GM12874 (cell line): ENCODE measurements around the gene ARMH4.

ENCODE experiments used
- CTCF ChIP-seq: IDR thresholded peaks from 2 replicates; pipeline ENCODE4 v1.5.1; 2011; ENCODE audit warnings: low read depth, mild to moderate bottlenecking, control low read depth, low read length, moderate library complexity; ENCODE audit not compliant: insufficient read depth

ARMH4 gene

DNA sequence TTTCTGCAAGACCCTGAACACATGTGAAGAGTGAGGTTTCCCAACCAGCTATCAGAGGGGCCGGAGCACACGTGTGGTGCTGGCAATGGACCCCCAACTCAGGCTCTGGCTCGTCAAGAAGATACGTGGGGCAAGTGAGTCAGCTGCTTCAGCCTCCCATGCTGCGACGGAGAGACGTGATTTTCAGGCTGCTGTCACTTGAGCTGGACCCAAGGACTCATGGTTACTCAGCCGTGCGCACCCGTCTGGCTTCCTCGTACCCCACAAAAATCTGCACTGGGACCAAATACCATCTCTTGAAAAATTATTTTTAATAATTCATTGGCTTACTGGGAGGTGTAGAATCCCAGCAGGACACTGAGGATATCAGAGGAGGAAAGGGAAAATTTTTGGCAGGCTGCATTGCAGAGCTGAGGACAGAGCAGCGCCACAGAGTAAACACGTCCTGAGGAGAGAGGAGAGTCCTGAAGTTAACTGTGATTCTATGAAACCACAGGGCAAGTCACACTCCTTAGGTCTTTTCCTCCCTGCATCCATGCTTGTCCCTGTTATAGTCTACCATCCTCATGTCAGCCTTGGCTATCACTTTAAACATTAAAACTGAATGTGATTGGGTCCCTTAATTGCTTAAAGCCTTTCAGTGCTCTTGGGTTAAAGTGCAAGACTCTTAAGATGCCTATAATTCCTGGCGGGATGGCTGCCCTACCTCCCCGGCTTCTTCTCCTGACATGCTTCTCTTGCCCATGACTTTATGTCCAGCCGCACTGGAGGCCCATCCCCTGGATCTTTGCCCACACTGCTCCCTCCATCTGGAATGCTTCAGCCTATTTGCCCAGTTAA lies 190.8 kb downstream of the ARMH4 start:
- TF ChIP-seq CTCF, result no peak

DNA sequence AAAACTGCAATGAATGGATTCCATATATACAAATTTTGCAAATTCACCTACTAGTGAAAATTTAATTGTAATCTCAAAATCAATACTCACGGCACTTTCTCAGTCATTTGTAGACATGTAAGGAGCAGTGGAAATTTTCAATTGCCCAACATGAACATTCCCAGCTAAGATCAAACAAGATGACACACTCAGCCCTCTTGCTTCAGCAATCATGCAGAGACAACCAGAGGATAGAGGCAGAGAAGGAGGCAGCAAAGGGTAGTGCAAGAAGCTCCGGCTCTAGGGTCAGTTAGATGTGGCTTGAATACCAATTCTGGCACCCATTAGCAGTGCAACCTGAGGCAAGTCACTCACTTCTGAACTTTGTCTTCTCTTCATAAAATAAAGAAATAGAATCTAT lies 194.6 kb downstream of the ARMH4 start:
- no peak for TF ChIP-seq CTCF
